GM06990 (cell line): ENCODE results near the gene AHRR.
"Not testable (repeated sequence)": the region's sequence is repeated elsewhere in the genome, so short reads cannot be mapped to it uniquely, and the experiment has no call there.

Experiments used
- DNase-seq: peaks from one replicate; pipeline ENCODE4 v3.0.0-alpha.2; 2011; ENCODE audit not compliant: insufficient read length; ENCODE audit errors: extremely low read depth
- H3K27me3 ChIP-seq: replicated peaks from 2 replicates; pipeline ENCODE4 v1.6.0; 2011; ENCODE audit warnings: low read length; ENCODE audit not compliant: control insufficient read depth, insufficient read depth
- H3K36me3 ChIP-seq: 2 replicates; pipeline ENCODE4 v1.5.1; 2011; ENCODE audit warnings: low read length; ENCODE audit not compliant: control insufficient read depth, insufficient read depth
- H3K4me3 ChIP-seq: replicated peaks from 2 replicates; pipeline ENCODE4 v1.5.1; 2011; ENCODE audit warnings: low read depth, mild to moderate bottlenecking, control low read depth, low read length
- TF ChIP-seq, protein P1 (sequence below): IDR thresholded peaks from 2 replicates; pipeline ENCODE4 v1.5.1; 2011; ENCODE audit warnings: low read length, control low read depth, mild to moderate bottlenecking, inconsistent platforms; ENCODE audit not compliant: insufficient read depth, poor library complexity, severe bottlenecking

The AHRR gene

DNA sequence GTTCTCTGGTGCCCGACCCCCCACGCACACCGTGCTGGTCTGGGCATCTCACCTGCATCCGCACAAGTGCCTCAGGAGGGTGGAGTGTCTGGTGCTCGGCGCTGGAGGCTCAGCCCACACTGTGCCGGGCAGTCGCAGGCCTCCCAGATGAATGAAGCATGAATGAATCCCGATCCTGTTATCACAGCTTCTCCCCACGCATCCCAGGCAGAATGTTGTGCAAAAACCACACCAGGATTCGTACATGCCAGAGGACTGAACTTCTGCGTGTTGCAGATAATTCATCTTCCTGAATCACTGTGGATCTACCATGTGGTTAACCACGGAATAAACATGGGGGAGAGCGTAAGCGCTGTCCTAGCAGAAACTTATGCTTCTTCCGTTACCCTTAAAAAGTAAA, 24.6 kb upstream of the AHRR start:
- not testable (repeated sequence) for DNase-seq, H3K36me3 ChIP-seq, H3K27me3 ChIP-seq, H3K4me3 ChIP-seq

DNA sequence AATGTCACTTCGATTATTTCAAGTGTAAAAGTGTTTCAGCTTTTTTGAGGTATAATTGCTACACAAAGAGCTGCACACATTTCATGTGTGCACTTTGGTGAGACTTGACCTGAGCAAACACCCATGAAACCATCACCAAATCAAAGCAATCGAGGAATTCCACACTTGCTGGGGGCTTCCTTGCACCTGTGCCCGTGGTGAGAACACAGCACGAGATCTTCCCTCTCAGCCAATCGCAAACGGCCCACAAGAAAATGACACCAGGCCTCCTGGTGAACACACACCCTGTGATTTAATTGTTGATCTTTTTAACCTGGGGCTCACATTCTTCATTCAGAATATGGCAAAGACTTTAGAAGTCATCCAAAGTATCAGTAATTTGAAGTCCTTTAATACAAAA, 24.1 kb upstream of the AHRR start:
- H3K27me3 ChIP-seq: not testable (repeated sequence)

DNA sequence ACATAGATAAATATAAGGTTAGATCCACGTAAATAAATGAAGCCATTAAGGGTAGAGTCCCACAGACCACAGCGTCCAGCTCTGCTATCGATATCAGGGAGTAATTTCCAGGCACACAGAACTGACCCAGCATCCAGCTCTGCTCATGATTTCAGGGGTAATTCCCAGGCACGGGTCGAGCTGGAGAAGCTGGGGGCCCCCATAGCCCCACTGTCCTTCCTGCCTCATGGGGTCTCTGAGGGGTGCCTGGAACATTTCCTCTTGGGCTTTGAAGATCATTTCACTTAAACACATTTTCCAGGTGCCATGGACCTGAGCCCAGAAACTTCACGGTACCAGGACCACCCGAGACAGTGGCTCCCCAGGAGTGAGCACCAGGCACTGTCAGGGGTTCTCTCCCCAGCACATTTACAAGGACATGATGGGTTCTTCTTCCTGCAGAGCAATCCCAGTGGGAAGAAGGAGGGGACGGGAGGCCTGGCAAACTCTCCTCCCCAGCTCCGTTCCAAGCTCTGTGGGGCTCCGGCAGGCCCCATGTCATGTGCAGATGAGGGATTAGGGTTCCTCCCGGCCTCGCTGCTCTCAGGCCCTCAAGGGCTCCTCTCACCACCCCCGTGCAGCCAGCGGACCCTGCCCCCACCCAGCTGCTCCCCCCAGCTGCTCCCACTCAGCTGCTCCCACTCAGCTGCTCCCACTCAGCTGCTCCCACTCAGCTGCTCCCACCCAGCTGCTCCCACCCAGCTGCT, 23.4 kb upstream of the AHRR start:
- DNase-seq, H3K36me3 ChIP-seq: not testable (repeated sequence)

More for the DNA sequence above, 24.1 kb upstream of the AHRR start:
- DNase-seq, H3K36me3 ChIP-seq, H3K4me3 ChIP-seq: not testable (repeated sequence)

DNA sequence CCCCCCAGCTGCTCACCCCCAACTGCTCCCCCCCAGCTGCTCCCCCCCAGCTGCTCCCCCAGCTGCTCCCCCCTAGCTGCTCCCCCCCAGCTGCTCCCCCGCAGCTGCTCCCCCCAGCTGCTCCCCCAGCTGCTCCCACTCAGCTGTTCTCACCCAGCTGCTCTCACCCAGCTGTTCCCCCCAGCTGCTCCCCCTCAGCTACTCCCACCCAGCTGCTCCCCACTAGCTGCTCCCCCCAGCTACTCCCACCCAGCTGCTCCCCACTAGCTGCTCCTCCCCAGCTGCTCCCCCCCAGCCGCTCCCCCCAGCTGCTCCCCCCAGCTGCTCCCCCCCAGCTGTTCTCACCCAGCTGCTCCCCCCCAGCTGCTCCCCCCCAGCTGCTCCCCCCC, 22.8 kb upstream of the AHRR start:
- TF ChIP-seq, protein P1, sequence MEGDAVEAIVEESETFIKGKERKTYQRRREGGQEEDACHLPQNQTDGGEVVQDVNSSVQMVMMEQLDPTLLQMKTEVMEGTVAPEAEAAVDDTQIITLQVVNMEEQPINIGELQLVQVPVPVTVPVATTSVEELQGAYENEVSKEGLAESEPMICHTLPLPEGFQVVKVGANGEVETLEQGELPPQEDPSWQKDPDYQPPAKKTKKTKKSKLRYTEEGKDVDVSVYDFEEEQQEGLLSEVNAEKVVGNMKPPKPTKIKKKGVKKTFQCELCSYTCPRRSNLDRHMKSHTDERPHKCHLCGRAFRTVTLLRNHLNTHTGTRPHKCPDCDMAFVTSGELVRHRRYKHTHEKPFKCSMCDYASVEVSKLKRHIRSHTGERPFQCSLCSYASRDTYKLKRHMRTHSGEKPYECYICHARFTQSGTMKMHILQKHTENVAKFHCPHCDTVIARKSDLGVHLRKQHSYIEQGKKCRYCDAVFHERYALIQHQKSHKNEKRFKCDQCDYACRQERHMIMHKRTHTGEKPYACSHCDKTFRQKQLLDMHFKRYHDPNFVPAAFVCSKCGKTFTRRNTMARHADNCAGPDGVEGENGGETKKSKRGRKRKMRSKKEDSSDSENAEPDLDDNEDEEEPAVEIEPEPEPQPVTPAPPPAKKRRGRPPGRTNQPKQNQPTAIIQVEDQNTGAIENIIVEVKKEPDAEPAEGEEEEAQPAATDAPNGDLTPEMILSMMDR: no peak
- no peaks in the 10 kb centered on the region for H3K27me3 ChIP-seq
- DNase-seq: no peak
- H3K4me3 ChIP-seq: no peak overlapping the region
- no peaks in the 10 kb centered on the region for H3K36me3 ChIP-seq

More for the DNA sequence above, 23.4 kb upstream of the AHRR start:
- not testable (repeated sequence) for H3K4me3 ChIP-seq, H3K27me3 ChIP-seq

GRCh38 chr5:299921-300320, 21.6 kb upstream of the AHRR start:
- H3K27me3 ChIP-seq, DNase-seq, H3K36me3 ChIP-seq, H3K4me3 ChIP-seq: not testable (repeated sequence)

GRCh38 chr5:300691-301435, 20.7 kb upstream of the AHRR start:
- not testable (repeated sequence) for DNase-seq, H3K4me3 ChIP-seq, H3K27me3 ChIP-seq, H3K36me3 ChIP-seq

DNA sequence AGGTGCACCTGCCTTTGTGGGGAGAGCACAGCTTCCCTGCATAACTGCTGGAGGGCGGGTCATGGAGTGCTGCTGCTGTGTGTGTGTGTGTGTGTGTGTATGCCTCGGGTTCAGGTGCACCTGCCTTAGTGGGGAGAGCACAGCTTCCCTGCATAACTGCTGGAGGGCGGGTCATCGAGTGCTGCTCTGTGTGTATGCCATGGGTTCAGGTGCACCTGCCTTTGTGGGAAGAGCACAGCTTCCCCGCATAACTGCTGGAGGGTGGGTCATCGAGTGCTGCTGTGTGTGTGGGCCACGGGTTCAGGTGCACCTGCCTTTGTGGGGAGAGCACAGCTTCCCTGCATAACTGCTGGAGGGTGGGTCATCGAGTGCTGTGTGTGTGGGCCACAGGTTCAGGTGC, 19.1 kb upstream of the AHRR start:
- not testable (repeated sequence) for DNase-seq, H3K27me3 ChIP-seq, H3K4me3 ChIP-seq
- peaks cover 10% of the 10 kb centered on the region for H3K36me3 ChIP-seq

DNA sequence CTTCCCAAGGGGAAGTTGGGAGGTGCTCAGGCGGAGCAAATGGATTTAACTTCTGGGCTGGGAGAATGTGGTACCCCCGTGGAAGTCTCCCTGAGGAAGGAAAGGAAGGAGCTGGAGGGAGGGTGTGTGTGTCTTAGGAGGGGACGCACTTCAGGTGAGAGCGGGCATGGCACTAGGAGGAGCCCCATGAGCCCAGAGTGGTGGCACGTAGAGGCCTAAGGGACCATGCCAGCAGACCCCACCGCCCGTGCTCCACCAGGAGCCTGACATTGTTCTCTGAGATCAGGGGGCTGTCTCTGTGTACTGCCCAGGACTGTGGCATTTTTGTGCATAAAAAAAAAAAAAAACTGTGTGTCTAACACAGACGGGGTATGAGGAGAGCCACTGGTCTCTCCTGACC, 18.5 kb upstream of the AHRR start:
- Histone ChIP-seq H3K36me3 (peaks cover 15% of the 10 kb centered on the region), H3K4me3 (no peak overlapping the region), H3K27me3 (no peaks in the 10 kb centered on the region)
- DNase-seq: no peak
- TF ChIP-seq, protein P1: no peak

DNA sequence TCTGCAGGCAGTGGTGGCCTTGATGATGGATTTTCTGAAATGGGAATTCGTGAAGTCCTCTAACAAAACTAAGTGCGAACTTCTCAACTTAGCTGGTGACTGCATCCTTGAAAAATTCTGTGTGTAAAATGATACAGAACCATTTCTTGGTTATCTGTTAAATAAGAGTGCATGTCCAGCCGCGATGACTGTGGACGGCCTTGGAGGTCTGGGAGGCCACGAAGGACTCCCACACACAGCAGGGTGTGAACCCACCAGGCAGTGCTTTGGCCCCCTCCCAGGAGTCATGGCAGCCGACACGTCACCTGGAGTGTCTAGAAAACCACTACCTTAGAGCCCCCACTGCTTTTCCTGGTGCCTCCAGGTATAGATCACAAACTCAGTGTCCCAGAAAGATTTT, 17.8 kb upstream of the AHRR start:
- H3K36me3 ChIP-seq: peaks cover 20% of the 10 kb centered on the region
- H3K4me3 ChIP-seq: not testable (repeated sequence)

More for the DNA sequence above, 17.8 kb upstream of the AHRR start:
- not testable (repeated sequence) for DNase-seq, H3K27me3 ChIP-seq
